ENCODE data around the gene PKP4. TPM values are rescaled to one million over a fixed set of nuclear protein-coding genes. Genes with fewer than 3 reads are reported as not detected.

Gene PKP4
- total RNA-seq, 1 experiment from 2014 or later = 40.1 TPM

GRCh38 chr2:158457826-158458616 lies 1.3 kb downstream of the PKP4 start:
- Histone ChIP-seq H2AFZ (ENCODE audit: low read length) (peak overlapping the region; percentile 77), H4K20me1 (ENCODE audit: low read length) (peaks cover 31% of the 10 kb centered on the region), H3K4me1 (ENCODE audit: insufficient read depth, low read length) (peaks cover 33% of the 10 kb centered on the region), H3K27ac (ENCODE audit: low read length) (peak overlapping the region; percentile 30), H3K79me2 (ENCODE audit: low read length) (peaks cover 59% of the 10 kb centered on the region), H3K4me2 (ENCODE audit: low read length) (peak overlapping the region; percentile 99), H3K9me3 (ENCODE audit: low read length) (no peaks in the 10 kb centered on the region), H3K36me3 (ENCODE audit: low read depth, low read length) (peaks cover 3% of the 10 kb centered on the region; the same call in 1 of the 2 replicates), H3F3A (ENCODE audit: low read length, unreplicated experiment) (no peaks in the 10 kb centered on the region), H3K27me3 (ENCODE audit: low read length) (no peaks in the 10 kb centered on the region), H3K4me3 (ENCODE audit: low read length) (peak overlapping the region; percentile 76), H3K9me2 (replicated peaks; ENCODE audit: low read length) (no peaks in the 10 kb centered on the region), H3K9ac (ENCODE audit: low read length) (peak overlapping the region; percentile 70)
- TF ChIP-seq EZH2 (IDR thresholded peaks at IDR 0.05; ENCODE audit: low read length, unreplicated experiment) (no peak), EZH2phosphoT487 (IDR thresholded peaks at IDR 0.05; ENCODE audit: borderline replicate concordance, low read length) (peak; percentile 85)
- TF ChIP-seq, protein P1, sequence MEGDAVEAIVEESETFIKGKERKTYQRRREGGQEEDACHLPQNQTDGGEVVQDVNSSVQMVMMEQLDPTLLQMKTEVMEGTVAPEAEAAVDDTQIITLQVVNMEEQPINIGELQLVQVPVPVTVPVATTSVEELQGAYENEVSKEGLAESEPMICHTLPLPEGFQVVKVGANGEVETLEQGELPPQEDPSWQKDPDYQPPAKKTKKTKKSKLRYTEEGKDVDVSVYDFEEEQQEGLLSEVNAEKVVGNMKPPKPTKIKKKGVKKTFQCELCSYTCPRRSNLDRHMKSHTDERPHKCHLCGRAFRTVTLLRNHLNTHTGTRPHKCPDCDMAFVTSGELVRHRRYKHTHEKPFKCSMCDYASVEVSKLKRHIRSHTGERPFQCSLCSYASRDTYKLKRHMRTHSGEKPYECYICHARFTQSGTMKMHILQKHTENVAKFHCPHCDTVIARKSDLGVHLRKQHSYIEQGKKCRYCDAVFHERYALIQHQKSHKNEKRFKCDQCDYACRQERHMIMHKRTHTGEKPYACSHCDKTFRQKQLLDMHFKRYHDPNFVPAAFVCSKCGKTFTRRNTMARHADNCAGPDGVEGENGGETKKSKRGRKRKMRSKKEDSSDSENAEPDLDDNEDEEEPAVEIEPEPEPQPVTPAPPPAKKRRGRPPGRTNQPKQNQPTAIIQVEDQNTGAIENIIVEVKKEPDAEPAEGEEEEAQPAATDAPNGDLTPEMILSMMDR (conservative IDR thresholded peaks at IDR 0.05; ENCODE audit: low read depth, low read length) = peak; percentile 30; the same call in 1 of the 2 replicates
- DNase-seq = peak; percentile 87
- ChIA-PET POLR2A (ENCODE audit: unreplicated experiment) (no interaction called here), CTCF (interaction anchor here (0.5 to 2.3 kb wide), 4 partner anchors 78 to 287 kb away, joined by 3 to 9 read pairs (median 3); no protein-coding TSS in a partner anchor)
- ATAC-seq = peak; percentile 73
- intact Hi-C loops (cut with micrococcal nuclease) = loop anchor here (1.0 kb wide), 3 partner anchors 39 to 287 kb away; no protein-coding TSS in a partner anchor
- no TSS peak for BruUV-seq (replicated peaks)

- Histone ChIP-seq H4K20me1 (ENCODE audit: low read length) (peaks cover 31% of the 10 kb centered on the region), H3K79me2 (ENCODE audit: low read length) (peaks cover 65% of the 10 kb centered on the region), H3K27me3 (ENCODE audit: low read length) (no peaks in the 10 kb centered on the region), H3K4me2 (ENCODE audit: low read length) (peak overlapping the region; percentile 99), H3F3A (ENCODE audit: low read length, unreplicated experiment) (no peaks in the 10 kb centered on the region), H2AFZ (ENCODE audit: low read length) (peak overlapping the region; percentile 77; the same call in 1 of the 2 replicates), H3K4me3 (ENCODE audit: low read length) (peak overlapping the region; percentile 76), H3K9me3 (ENCODE audit: low read length) (no peaks in the 10 kb centered on the region), H3K9me2 (replicated peaks; ENCODE audit: low read length) (no peaks in the 10 kb centered on the region), H3K27ac (ENCODE audit: low read length) (no peak overlapping the region), H3K9ac (ENCODE audit: low read length) (peak overlapping the region; percentile 70; the same call in 1 of the 2 replicates), H3K4me1 (ENCODE audit: insufficient read depth, low read length) (peaks cover 33% of the 10 kb centered on the region), H3K36me3 (ENCODE audit: low read depth, low read length) (peaks cover 3% of the 10 kb centered on the region; the same call in 1 of the 2 replicates)
- intact Hi-C loops (cut with micrococcal nuclease) = loop anchor here (1.0 kb wide), 3 partner anchors 39 to 287 kb away; no protein-coding TSS in a partner anchor
- DNase-seq (peak; percentile 14), ATAC-seq (no peak)
- ChIA-PET CTCF (interaction anchor here (0.5 kb wide), 1 partner anchor 78 kb away, joined by 3 read pairs; no protein-coding TSS in a partner anchor), POLR2A (ENCODE audit: unreplicated experiment) (no interaction called here)
- BruUV-seq (replicated peaks) = TSS peak; percentile 40
- TF ChIP-seq, protein P1 (conservative IDR thresholded peaks at IDR 0.05; ENCODE audit: low read depth, low read length) = no peak
- no peak for TF ChIP-seq EZH2phosphoT487 (IDR thresholded peaks at IDR 0.05; ENCODE audit: borderline replicate concordance, low read length)
- no peak for TF ChIP-seq EZH2 (IDR thresholded peaks at IDR 0.05; ENCODE audit: low read length, unreplicated experiment)
Observed at GRCh38 chr2:158458617-158458920, 1.8 kb downstream of the PKP4 start.
